GM12892 (cell line): Measurements from ENCODE around the gene STRN4.

Experiments used
- POLR2A ChIP-seq: IDR thresholded peaks from 2 replicates; pipeline ENCODE4 v1.6.1; 2011; ENCODE audit warnings: low read depth, low read length, control low read depth
- POLR2AphosphoS5 ChIP-seq: IDR thresholded peaks from 2 replicates; pipeline ENCODE4 v1.6.1; 2011; ENCODE audit warnings: low read depth, low read length, control low read depth
- TAF1 ChIP-seq: IDR thresholded peaks from 2 replicates; pipeline ENCODE4 v1.6.1; 2011; ENCODE audit warnings: low read depth, mild to moderate bottlenecking, control low read depth, low read length, borderline replicate concordance

- TF ChIP-seq POLR2A (no peak), POLR2AphosphoS5 (no peak), TAF1 (no peak)
Observed at GRCh38 chr19:46755853-46756543, 9.7 kb upstream of the STRN4 start.
